Mesothelial cell of epicardium (in vitro differentiated cells): ENCODE results near the gene PRCC. TPM values are rescaled to one million over a fixed set of nuclear protein-coding genes. Genes with fewer than 3 reads are reported as not detected.
A peak's percentile ranks its signal among the peaks of the same experiment; 100 is the strongest.

Experiments
- DNase-seq, 2 experiments: peaks; one replicate each; pipeline ENCODE4 v3.0.0; 2021; ENCODE audit warnings: low spot score in 2 of 2; ENCODE audit not compliant: unreplicated experiment in 2 of 2
- H3K27ac Mint-ChIP-seq: 2 replicates; pipeline ENCODE4 v1.8.0; 2021; ENCODE audit warnings: mixed read lengths
- H3K27me3 Mint-ChIP-seq: 2 replicates; pipeline ENCODE4 v1.8.0; 2021; ENCODE audit warnings: low read depth, mixed read lengths
- H3K36me3 Mint-ChIP-seq: 2 replicates; pipeline ENCODE4 v1.8.0; 2021; ENCODE audit warnings: mixed read lengths
- H3K4me1 Mint-ChIP-seq: 2 replicates; pipeline ENCODE4 v1.8.0; 2021; ENCODE audit warnings: mixed read lengths
- H3K4me3 Mint-ChIP-seq: 2 replicates; pipeline ENCODE4 v1.8.0; 2021; ENCODE audit warnings: mild to moderate bottlenecking, moderate library complexity, mixed read lengths
- H3K9me3 Mint-ChIP-seq: 2 replicates; pipeline ENCODE4 v1.8.0; 2021; ENCODE audit warnings: mixed read lengths
- total RNA-seq: library from RNA; stranded (reverse); gene quantifications from 3 replicates; pipeline ENCODE4 v1.2.1, GENCODE V29; 2021
- TF ChIP-seq, protein P1 (sequence below): fragments of 200-600 bp; sonication (generic); IDR thresholded peaks from one replicate; pipeline ENCODE4 v1.5.0; 2021; ENCODE audit warnings: antibody characterized with exemption; ENCODE audit not compliant: unreplicated experiment

The PRCC gene
- total RNA-seq, 1 donor from 2014 or later, result 93.7 TPM

DNA sequence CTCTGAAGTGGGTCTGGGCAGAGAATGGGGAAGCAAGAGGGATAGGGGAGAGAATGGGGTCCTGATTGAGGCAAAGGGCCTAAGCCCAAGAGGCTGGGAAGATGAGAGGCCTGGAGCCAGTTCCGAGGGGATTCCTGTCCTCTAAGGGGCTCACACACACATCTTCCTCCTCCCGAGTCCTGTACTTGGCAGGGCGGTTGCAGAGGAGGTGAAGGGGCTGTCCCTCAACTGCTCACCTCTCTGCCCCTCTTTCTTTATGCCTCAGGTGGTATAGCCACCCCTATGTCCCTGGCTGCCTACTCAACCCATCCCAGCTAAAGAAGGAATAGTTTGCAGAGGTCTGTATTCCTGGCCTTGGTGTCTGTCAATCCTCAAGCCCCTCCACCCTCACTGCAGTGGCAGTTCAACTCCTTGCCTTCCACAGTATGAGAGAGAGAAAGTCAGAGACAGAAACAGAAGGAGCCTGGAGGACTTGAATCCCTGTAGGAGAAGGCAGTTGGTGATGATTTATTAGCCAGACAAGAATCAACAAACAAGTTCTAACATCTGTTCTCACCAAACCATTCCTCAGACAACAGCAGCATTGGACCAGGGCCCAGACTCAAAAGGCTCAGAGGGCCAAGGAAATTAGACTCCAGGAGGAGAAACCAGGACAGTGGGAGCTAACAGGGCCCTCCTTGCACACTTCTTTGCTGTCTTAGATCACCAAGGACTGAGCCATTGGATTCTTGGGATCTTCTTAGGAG lies 38.6 kb downstream of the PRCC start:
- no peak for DNase-seq
- no peaks in the 10 kb centered on the region for H3K9me3 Mint-ChIP-seq
- H3K4me3 Mint-ChIP-seq, result no peak overlapping the region
- TF ChIP-seq, protein P1, sequence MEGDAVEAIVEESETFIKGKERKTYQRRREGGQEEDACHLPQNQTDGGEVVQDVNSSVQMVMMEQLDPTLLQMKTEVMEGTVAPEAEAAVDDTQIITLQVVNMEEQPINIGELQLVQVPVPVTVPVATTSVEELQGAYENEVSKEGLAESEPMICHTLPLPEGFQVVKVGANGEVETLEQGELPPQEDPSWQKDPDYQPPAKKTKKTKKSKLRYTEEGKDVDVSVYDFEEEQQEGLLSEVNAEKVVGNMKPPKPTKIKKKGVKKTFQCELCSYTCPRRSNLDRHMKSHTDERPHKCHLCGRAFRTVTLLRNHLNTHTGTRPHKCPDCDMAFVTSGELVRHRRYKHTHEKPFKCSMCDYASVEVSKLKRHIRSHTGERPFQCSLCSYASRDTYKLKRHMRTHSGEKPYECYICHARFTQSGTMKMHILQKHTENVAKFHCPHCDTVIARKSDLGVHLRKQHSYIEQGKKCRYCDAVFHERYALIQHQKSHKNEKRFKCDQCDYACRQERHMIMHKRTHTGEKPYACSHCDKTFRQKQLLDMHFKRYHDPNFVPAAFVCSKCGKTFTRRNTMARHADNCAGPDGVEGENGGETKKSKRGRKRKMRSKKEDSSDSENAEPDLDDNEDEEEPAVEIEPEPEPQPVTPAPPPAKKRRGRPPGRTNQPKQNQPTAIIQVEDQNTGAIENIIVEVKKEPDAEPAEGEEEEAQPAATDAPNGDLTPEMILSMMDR, result no peak
- peaks cover 7% of the 10 kb centered on the region for H3K36me3 Mint-ChIP-seq
- peaks cover 6% of the 10 kb centered on the region for H3K27me3 Mint-ChIP-seq
- peak overlapping the region; percentile 74 for H3K27ac Mint-ChIP-seq
- peaks cover 27% of the 10 kb centered on the region for H3K4me1 Mint-ChIP-seq

DNA sequence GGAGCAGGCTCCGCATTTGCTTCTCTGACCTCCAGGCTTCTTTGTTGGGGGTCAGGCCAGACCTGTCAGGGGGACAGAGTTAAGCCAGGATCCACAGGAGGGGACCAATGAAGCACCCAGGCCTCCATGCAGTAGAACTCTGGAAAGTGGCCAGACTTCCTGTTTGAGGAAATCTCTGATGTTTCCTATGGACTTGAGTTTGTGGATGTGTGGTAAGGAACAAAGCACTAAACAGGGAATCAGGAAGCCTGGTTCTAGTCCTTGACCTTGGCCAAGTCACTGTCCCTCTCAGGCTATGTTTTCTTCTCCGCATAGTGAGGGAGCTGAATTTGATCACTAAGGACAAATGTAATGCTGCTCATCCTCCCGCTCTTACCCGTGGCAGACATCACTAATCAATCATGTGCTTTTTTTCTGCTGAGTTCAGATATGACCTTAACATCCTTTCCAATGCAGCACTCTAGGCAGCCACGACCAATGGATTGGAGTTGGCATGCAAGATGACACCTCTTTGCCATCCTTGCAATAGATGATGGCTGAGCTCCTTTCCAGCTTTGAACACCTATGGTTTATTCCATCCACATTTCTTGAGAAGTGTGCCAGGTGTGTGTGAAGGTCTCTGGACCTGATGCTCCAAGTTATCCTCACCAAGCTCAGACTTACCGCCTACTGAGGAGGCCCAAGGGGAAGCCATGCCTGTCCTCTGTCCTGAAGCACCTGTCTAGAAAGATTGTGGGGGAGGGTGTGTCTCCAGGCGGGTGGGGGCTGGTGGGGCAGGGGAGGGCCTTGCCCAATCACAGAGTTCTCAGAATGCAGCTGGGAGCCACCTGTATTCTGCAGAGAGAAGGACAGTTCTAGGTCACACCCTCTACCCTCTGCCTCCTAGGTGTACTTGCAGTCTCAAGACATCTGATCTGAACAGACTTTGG lies 39.4 kb downstream of the PRCC start:
- DNase-seq, result no peak
- peak overlapping the region; percentile 74 for H3K27ac Mint-ChIP-seq
- peaks cover 14% of the 10 kb centered on the region for H3K27me3 Mint-ChIP-seq
- peaks cover 28% of the 10 kb centered on the region for H3K4me1 Mint-ChIP-seq
- no peak overlapping the region for H3K4me3 Mint-ChIP-seq
- H3K9me3 Mint-ChIP-seq, result no peaks in the 10 kb centered on the region
- H3K36me3 Mint-ChIP-seq, result no peaks in the 10 kb centered on the region
- TF ChIP-seq, protein P1, result no peak

DNA sequence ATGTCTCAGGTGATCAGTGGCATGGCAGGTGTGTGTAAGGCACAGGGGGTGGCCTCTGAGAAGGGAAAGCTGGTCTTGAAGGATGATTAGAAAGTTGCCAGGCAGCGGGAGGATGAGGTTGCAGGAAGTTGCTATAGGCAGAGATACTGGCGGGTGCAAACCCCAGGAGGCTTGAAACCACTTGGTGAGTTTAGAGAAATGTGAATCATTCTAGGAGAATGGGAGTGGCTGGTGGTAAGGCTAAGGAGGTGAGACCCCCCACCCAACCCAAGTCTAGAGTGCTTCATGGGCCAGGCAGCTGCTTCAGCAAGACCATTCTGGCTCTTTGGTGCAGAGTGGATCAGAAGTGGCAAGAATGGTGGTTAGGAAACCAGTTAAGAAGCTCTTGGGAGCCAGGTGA lies 40.3 kb downstream of the PRCC start:
- H3K4me3 Mint-ChIP-seq, result no peak overlapping the region
- peaks cover 23% of the 10 kb centered on the region for H3K27me3 Mint-ChIP-seq
- H3K9me3 Mint-ChIP-seq, result no peaks in the 10 kb centered on the region
- TF ChIP-seq, protein P1, result no peak
- no peaks in the 10 kb centered on the region for H3K36me3 Mint-ChIP-seq
- no peak overlapping the region for H3K27ac Mint-ChIP-seq
- peaks cover 28% of the 10 kb centered on the region for H3K4me1 Mint-ChIP-seq
- DNase-seq, result no peak

DNA sequence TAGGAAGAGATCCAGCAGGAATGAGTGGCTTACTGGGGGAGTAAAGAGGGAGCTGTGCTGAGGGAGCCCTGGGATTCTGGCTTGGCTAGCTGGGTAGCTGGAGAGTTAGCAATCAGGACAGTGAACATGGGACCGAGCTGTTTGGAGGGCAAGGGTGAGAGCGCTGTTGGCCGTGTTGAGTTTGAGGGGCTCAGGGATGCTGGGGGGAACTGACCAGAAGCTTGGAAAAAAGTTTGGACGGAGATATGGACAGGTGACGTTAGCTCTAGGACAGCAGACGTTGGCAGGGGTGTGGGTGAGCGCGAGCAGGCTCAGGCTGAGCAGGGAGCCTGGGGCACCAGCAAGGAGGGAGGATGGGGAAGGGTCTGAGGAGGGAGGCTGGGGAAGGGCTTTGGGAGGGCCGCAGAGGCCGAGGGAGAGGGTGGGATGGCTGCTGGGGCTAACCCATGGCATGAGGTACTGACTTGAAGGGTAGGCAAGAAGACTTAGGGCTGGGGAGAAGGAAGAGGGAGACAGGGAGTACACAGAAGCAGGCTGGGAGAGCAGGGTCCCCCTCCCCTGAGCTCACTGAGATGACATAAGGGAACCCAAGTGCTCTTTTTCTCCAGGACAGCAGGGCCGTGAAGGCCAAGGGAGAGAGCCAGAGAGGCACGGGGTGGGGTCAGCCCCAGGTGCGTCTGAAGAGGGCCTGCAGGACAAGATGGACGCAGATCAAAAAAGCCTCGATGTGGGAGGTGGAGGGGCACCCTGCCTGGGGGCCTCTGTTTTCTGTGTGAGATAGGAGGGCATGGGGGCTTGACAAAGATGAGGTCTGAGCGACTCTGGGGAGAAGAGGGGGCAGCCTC lies 41.1 kb downstream of the PRCC start:
- Mint-ChIP-seq H3K27me3 (peaks cover 29% of the 10 kb centered on the region), H3K4me3 (no peak overlapping the region), H3K36me3 (no peaks in the 10 kb centered on the region), H3K9me3 (no peaks in the 10 kb centered on the region), H3K27ac (no peak overlapping the region), H3K4me1 (peaks cover 35% of the 10 kb centered on the region)
- no peak for DNase-seq
- TF ChIP-seq, protein P1, result no peak

DNA sequence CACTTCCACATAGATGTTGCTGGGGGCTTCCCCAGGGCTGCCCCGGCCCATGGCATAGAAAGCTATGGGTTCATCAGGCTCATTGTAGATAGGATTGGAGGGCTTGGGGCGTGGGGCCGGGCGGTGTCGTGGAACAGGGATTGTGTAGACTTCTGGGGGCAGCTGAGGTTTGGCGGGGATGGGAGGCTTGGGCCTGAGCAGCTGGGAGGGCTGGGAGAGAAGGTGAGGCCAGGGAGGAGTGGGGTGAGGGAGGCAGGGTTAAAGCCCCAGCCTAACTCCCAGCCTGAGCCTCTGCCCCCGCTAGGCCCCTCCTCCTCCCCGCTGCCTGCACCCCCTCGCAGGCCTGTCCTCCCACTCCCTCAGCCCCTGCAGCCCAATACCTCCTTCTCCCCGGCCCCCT lies 41.9 kb downstream of the PRCC start:
- peaks cover 30% of the 10 kb centered on the region for H3K27me3 Mint-ChIP-seq
- no peaks in the 10 kb centered on the region for H3K9me3 Mint-ChIP-seq
- no peak for DNase-seq
- H3K4me1 Mint-ChIP-seq, result peaks cover 40% of the 10 kb centered on the region
- TF ChIP-seq, protein P1, result no peak
- no peak overlapping the region for H3K4me3 Mint-ChIP-seq
- no peaks in the 10 kb centered on the region for H3K36me3 Mint-ChIP-seq
- no peak overlapping the region for H3K27ac Mint-ChIP-seq
